ENCODE data around the gene SEPTIN7. TPM values are rescaled to one million over a fixed set of nuclear protein-coding genes. Genes with fewer than 3 reads are reported as not detected.
A peak's percentile ranks its signal among the peaks of the same experiment; 100 is the strongest.

SEPTIN7 gene
- total and polyA plus RNA-seq, 9 of the 15 experiments (the other 6 are each of a cell fraction or from before 2014, with no cell fraction given), result 95.0 to 268 (median 163) TPM

GRCh38 chr7:35819954-35820703, 19.3 kb downstream of the SEPTIN7 start:
- CTCF ChIA-PET (ENCODE audit: low intra/inter-chr PET ratio), result no interaction called here

More at GRCh38 chr7:35819954-35820703, 19.3 kb downstream of the SEPTIN7 start:
- Histone ChIP-seq H3K36me3 (ENCODE audit: control insufficient read depth, insufficient read depth, low read length) (no peaks in the 10 kb centered on the region; the same call in 2 of the 3 replicates), H3K27ac (ENCODE audit: extremely low read depth, low read depth, low read length) (no peak overlapping the region), H4K20me1 (replicated peaks; ENCODE audit: control insufficient read depth, insufficient read depth, low read length) (no peaks in the 10 kb centered on the region), H3K4me3 (no peak overlapping the region), H3K27me3 (ENCODE audit: control insufficient read depth in 2 of 2, insufficient read depth in 2 of 2, low read length in 2 of 2) (no peaks in the 10 kb centered on the region), H2AFZ (ENCODE audit: low read depth, low read length) (no peak overlapping the region), H3K9me1 (ENCODE audit: control insufficient read depth, insufficient read depth, low read length) (no peaks in the 10 kb centered on the region), H3K9me3 (replicated peaks; ENCODE audit: control insufficient read depth, insufficient read depth, low read depth, low read length) (peaks cover 4% of the 10 kb centered on the region; the same call in 1 of the 2 replicates), H3K4me1 (replicated peaks in 1 of 2; ENCODE audit: control insufficient read depth in 2 of 2, insufficient read depth in 2 of 2, low read length in 2 of 2) (0 out of 5 replicates have a peak, but pooled peaks cover 0 to 2% of the 10 kb centered on the region in 2 experiments), H3K9ac (ENCODE audit: insufficient read depth in 1 of 2, low read depth in 2 of 2, low read length in 2 of 2) (no peak overlapping the region), H3K4me2 (ENCODE audit: insufficient read depth, low read length) (no peak overlapping the region), H3K79me2 (ENCODE audit: control insufficient read depth, insufficient read depth, low read length) (peaks cover 96% of the 10 kb centered on the region)
- no peak for ATAC-seq
- BruUV-seq (replicated peaks), result no TSS peak
- no peak for FAIRE-seq
- intact Hi-C loops (cut with micrococcal nuclease) (no loop called here), in situ Hi-C loops (cut with MboI) (no loop called here)
- no peak for DNase-seq (ENCODE audit: extremely low read depth in 1 of 4, low spot score in 3 of 4)
- POLR2A ChIA-PET, result interaction anchor here (1.0 to 2.2 kb wide), 3 partner anchors 16 to 20 kb away, joined by 3 to 13 read pairs (median 4); partner anchors contain the start of gene SEPTIN7
- TF ChIP-seq TRIM24 (IDR thresholded peaks at IDR 0.05) (peak in 1 of 2 experiments; percentile 29; a peak in 1 of 4 replicates), RFX1 (IDR thresholded peaks at IDR 0.05) (no peak), SIX5 (IDR thresholded peaks at IDR 0.05; ENCODE audit: borderline replicate concordance in 1 of 2, insufficient read depth in 1 of 2, low read depth in 1 of 2, low read length in 2 of 2) (no peak), CBX3 (IDR thresholded peaks at IDR 0.05; ENCODE audit: borderline replicate concordance in 1 of 2, low read length in 2 of 2) (peak in 1 of 2 experiments; percentile 62; a peak in 1 of 3 replicates), ZC3H11A (IDR thresholded peaks at IDR 0.05; ENCODE audit: low read depth, low read length) (no peak)
- TF ChIP-seq, protein P1, sequence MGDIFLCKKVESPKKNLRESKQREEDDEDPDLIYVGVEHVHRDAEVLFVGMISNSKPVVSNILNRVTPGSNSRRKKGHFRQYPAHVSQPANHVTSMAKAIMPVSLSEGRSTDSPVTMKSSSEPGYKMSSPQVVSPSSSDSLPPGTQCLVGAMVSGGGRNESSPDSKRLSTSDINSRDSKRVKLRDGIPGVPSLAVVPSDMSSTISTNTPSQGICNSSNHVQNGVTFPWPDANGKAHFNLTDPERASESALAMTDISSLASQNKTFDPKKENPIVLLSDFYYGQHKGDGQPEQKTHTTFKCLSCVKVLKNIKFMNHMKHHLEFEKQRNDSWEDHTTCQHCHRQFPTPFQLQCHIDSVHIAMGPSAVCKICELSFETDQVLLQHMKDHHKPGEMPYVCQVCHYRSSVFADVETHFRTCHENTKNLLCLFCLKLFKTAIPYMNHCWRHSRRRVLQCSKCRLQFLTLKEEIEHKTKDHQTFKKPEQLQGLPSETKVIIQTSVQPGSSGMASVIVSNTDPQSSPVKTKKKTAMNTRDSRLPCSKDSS (IDR thresholded peaks at IDR 0.05; ENCODE audit: low read depth, partially characterized antibody), result peak; percentile 74
- WGBS (ENCODE audit: insufficient coverage, low coverage, missing lambda C conversion rate), result 57% methylated on average over 3 of the region's 3 CpGs

Data from K562 (cell line).